ENCODE results near the gene USP3.
A peak's percentile ranks its signal among the peaks of the same experiment; 100 is the strongest.
"Not testable (repeated sequence)": the region's sequence is repeated elsewhere in the genome, so short reads cannot be mapped to it uniquely, and the experiment has no call there.

Gene USP3

DNA sequence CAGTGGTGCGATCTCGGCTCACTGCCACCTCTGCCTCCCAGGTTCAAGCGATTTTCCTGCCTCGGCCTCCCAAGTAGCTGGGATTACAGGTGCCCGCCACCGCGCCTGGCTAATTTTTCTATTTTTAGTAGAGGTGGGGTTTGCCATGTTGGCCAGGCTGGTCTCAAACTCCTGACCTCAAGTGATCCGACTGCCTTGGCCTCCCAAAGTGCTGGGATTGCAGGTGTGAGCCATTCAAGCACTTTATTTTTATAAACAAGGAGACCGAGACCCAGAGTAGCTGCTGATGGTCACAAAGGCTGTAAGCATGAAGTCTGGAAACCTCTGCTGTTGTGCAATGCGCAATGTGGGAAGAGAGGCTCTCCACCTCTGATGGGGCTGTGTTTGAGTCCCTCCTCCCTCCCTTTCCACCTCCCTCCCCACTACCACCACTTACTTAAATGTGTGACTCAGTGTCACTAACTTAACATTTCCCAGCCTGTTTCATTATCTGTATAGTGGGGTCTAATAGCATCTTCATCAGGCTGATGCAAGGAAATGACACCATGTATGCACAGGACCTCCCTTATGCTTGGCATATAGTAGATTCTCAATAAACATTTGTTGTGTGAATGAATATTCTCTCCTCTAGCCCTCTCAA, 16.5 kb upstream of the USP3 start:
- not testable (repeated sequence) for ATAC-seq; DNase-seq (ENCODE audit: low spot score in 2 of 2); H3K36me3 Mint-ChIP-seq; H3K9me3 Mint-ChIP-seq
- Mint-ChIP-seq H3K4me3 (peak overlapping the region; percentile 56), H3K4me1 (peaks cover 31% of the 10 kb centered on the region), H3K27ac (peak overlapping the region; percentile 60)

DNA sequence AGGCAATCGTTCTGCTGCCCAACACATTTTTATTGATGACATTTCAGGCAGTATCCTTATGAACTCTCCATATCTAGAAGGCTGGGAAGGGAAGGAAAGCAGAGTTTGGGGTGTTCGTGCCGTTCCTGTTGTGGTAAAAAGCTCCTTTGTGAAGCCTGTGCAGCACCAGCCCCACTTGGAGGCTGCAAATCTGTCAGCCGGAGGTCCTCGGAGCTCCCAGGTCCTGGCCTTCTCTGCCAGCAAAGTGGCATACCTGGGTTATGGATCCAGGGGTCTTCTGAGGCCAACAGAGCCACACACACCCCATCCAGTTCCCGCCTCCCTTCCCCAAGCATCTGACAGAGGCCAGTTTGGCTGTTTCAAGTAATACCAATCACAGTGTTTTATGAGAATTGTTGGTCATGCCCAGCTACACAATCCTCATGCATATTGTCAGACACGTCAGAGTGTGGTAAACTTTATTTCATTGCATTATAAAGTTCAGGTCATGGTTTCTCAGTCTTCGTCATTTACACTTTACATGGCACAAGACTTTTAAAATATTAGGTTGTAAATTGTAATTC, 15.9 kb upstream of the USP3 start:
- H3K27ac Mint-ChIP-seq: no peak overlapping the region

DNA sequence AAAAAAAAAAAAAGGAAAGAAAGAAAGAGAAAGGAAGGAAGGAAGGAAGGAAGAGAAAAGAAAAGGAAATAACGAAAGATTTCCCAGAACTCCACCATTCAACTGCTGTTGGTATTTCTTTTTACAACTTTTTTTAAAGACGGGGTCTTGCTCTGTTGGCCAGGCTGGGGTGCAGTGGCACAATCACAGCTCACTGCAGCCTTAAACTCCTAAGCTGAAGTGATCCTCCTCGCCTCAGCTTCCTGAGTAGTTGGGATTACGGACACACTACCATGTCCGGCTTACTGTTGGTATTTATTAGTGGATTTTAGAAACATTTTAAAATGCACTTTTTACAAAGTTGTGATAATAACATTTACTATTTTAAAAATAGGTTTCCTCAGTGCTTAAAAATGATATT, 15.0 kb upstream of the USP3 start:
- Mint-ChIP-seq H3K4me1 (peaks cover 34% of the 10 kb centered on the region), H3K4me3 (no peak overlapping the region), H3K9me3 (no peaks in the 10 kb centered on the region), H3K36me3 (no peaks in the 10 kb centered on the region), H3K27ac (no peak overlapping the region)
- DNase-seq (ENCODE audit: low spot score in 2 of 2) (no peak), ATAC-seq (no peak)

More for the DNA sequence above, 15.9 kb upstream of the USP3 start:
- H3K9me3 Mint-ChIP-seq: no peaks in the 10 kb centered on the region
- no peaks in the 10 kb centered on the region for H3K36me3 Mint-ChIP-seq
- ATAC-seq (no peak), DNase-seq (ENCODE audit: low spot score in 2 of 2) (no peak)
- H3K4me1 Mint-ChIP-seq: peaks cover 34% of the 10 kb centered on the region
- no peak overlapping the region for H3K4me3 Mint-ChIP-seq

DNA sequence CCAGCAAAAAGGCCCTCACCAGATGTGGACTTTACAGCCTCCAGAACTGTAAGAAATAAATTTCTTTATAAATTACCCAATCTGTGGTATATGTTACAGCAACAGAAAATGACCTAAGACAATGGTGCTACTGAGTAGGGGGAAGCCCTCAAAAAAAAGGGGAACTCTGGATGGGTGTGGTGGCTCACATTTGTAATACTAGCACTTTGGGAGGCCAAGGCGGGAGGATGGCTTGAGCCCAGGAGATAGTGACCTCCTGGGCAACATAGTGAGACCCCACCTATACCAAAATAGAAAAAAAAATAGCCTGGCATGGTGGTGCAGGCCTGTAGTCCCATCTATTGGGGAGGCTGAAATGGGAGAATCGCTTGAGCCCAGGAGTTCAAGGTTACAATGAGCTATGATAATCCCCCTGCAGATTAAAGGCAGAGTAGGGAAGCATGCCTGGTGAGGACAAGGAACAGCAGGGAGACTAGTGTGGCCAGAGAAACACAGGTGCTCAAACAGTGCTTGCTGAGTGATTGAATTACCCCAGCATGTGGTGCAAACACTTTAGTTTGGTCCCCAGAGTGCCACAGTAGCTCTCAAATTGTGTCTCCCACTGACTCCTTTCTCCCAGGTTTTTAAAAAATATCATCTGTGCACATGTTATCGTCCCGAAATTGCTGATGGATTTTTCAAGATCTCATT, 13.9 kb upstream of the USP3 start:
- Mint-ChIP-seq H3K27ac (peak overlapping the region; percentile 72), H3K9me3 (no peaks in the 10 kb centered on the region), H3K4me3 (no peak overlapping the region), H3K36me3 (no peaks in the 10 kb centered on the region), H3K4me1 (peaks cover 35% of the 10 kb centered on the region)
- DNase-seq (ENCODE audit: low spot score in 2 of 2) (no peak), ATAC-seq (no peak)

DNA sequence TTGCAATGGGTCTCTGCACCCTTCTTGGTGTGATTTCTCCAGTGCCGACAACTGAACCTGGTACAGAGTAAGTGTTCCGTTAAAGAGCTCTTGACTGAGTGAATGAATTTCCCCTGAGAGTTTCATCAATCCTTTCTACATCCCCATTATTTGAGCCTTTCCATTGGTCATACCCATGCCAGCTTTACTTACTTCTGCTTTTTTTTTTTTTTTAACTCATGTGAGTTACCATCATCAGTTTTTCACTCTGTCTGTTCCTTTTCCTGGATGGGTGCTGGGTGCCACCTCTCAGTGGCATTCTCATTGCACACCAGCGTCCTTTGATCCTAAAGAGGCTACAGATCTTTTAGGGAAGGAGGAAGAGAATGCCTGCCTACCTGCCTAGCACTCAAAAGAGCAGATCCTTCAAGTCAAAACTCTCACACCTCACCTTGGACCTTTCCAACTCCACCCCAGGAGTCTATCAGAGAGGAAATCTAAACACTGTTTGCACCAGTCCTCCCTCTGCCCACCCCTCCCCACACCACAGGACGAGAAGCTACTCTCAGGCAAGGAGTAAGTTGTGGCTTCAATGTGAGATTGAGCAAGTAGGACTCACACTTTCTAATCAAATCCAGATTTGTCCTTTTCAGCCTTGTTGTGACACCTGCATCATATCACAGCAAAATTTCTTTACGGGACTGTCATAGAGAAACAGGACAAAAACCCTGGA, 13.1 kb upstream of the USP3 start:
- no peak overlapping the region for H3K4me3 Mint-ChIP-seq
- peak overlapping the region; percentile 72 for H3K27ac Mint-ChIP-seq
- H3K4me1 Mint-ChIP-seq: peaks cover 35% of the 10 kb centered on the region
- no peaks in the 10 kb centered on the region for H3K36me3 Mint-ChIP-seq
- H3K9me3 Mint-ChIP-seq: no peaks in the 10 kb centered on the region
- ATAC-seq (no peak), DNase-seq (ENCODE audit: low spot score in 2 of 2) (no peak)

DNA sequence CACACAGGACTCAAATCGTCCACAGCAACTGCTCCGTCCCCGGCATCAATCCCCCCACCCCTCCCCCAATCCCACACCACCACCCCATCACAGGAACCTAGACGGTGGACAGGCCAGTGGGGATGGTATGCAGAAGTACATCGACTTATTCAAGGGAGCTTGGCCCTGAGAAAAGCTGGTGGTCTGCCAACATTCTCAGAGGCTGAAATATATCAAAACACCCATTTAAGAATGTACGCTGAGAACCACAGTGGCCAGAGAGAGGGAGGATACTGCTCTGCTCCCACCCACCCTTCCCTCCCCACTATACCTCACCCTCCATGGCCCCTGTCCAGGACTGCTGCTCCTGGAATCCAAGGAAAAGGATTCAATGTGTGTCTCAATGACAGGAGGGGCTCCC, 12.4 kb upstream of the USP3 start:
- no peaks in the 10 kb centered on the region for H3K36me3 Mint-ChIP-seq
- H3K4me1 Mint-ChIP-seq: peaks cover 35% of the 10 kb centered on the region
- H3K27ac Mint-ChIP-seq: no peak overlapping the region
- ATAC-seq (no peak), DNase-seq (ENCODE audit: low spot score in 2 of 2) (no peak)
- H3K4me3 Mint-ChIP-seq: no peak overlapping the region
- no peaks in the 10 kb centered on the region for H3K9me3 Mint-ChIP-seq

DNA sequence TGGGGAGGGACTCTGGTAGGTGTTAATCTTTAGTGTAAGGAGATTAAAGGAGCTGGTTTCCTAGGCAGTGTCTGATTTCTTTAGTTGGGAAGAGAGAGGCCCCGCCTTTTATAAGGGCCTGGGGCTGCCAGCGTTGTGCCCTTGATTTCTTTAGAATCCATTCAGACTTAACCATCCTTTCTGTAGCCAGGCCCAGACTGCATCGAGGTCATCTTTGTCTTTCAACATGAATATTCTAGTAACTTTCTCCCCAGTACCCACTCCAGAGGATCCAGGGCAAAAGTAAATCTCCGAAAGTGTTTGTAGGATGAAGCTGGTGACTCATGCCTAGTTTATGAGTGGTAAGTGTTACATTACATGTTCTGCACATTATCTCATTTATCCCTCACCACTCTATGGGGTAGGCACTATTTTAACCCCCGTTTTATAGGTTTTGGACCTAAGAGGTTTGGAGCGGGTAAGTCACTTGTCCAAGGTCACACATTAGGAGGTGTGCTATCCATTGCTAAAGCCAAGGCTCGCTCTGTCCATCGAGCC, 11.8 kb upstream of the USP3 start:
- DNase-seq (ENCODE audit: low spot score in 2 of 2) (no peak), ATAC-seq (no peak)
- peak overlapping the region; percentile 38 for H3K27ac Mint-ChIP-seq
- peaks cover 28% of the 10 kb centered on the region for H3K4me1 Mint-ChIP-seq
- H3K4me3 Mint-ChIP-seq: no peak overlapping the region
- H3K36me3 Mint-ChIP-seq: no peaks in the 10 kb centered on the region
- H3K9me3 Mint-ChIP-seq: no peaks in the 10 kb centered on the region

DNA sequence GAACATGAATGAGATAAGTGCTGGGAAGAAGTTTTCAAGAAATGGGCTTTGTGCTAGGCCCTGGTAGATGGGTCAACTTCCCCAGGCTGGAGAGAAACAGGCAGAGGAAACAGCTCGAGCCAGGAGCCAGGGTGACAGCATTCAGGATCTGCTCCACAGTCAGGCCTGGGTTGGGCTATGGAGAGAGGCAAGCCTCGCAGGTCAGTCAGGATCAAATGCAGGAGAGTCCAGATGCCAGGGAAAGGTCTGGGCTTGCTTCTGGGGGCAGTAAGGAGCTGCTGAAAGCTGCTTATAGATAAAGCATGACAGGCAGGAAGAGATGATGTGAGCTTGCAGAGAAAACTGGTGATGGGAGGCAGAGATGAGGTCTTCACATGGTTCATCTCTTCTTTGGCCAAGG, 11.0 kb upstream of the USP3 start:
- Mint-ChIP-seq H3K36me3 (no peaks in the 10 kb centered on the region), H3K27ac (peak overlapping the region; percentile 38), H3K9me3 (no peaks in the 10 kb centered on the region), H3K4me3 (no peak overlapping the region), H3K4me1 (peaks cover 28% of the 10 kb centered on the region)
- DNase-seq (ENCODE audit: low spot score in 2 of 2): peak in 1 of 2 donors; percentile 45
- no peak for ATAC-seq

DNA sequence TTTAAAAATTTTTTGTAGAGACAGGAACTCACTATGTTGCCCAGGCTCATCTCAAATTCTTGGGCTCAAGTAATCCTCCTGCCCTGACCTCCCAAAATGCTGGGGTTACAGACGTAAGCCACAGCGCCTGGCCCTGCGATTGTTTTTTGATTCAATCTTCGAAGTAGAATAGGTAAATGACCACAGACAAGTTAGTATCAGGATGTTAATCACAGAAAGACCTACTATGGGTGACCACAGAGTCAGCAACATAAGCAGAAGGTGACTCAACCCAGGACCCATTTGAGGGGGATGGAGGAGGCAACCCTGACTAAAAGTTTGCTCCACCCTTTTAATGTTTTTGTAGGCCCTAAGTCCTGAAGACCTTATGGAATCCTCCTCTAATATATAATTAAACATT, 10.0 kb upstream of the USP3 start:
- Mint-ChIP-seq H3K27ac (no peak overlapping the region), H3K4me1 (peaks cover 34% of the 10 kb centered on the region), H3K4me3 (peak overlapping the region; percentile 39), H3K36me3 (no peaks in the 10 kb centered on the region), H3K9me3 (no peaks in the 10 kb centered on the region)
- DNase-seq (ENCODE audit: low spot score in 2 of 2) (peak in 1 of 2 donors; percentile 67), ATAC-seq (peak; percentile 78)

DNA sequence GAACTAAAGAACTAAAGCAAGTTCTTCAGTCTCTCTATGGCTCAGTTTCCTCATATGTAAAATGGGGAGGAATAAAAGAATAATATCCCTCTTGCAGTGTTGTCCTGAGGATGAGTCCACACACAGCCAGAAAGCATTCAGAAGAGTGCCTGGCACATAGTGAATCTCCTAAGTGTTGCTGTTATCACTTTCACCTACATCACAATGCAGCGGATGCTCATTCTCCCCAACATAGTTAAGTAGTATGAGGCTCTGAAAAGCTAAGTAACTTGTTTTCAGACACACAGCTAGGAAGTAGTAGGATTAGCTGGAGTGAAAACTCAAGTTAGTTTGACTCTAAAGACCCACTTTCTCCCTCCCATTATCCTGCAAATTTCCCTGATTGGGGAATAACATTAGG, 9.1 kb upstream of the USP3 start:
- ATAC-seq (no peak), DNase-seq (ENCODE audit: low spot score in 2 of 2) (peak in 1 of 2 donors; percentile 46)
- H3K36me3 Mint-ChIP-seq: no peaks in the 10 kb centered on the region
- H3K4me3 Mint-ChIP-seq: peak overlapping the region; percentile 10
- peaks cover 42% of the 10 kb centered on the region for H3K4me1 Mint-ChIP-seq
- no peak overlapping the region for H3K27ac Mint-ChIP-seq
- H3K9me3 Mint-ChIP-seq: no peaks in the 10 kb centered on the region

DNA sequence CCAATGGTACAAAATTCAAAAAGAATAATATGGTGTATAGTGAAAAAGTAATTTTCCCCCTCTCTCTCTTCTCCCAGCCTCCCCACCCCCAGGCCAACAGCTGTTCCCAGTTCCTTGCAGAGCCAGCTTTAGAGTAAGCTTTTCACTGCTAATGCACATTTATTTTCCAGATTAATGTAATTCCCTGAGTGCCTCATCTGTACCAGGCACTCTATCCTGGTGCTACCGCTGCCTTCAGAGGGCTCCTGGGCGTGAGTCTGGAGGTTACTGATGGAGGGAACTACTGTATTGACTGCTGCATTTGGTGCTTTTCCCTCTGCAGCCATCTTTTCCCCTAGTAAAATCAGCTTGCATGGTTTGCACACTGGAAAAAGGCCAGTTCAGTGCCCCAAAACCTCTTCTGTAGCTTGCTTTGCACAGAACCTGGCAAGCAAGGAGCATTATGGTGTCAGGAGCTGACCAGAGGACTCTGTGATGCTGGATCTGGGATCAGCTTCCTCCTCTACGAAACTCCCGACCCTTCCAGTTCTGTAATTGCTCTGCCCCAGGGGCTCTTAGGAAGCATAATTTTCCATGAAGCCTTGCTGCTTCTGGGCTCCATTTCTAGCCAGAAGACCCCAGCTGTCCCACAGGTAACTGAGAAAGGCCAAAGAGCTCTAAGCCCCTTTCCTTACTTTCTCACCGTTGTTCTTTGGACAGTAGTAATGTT, 8.5 kb upstream of the USP3 start:
- H3K9me3 Mint-ChIP-seq: no peaks in the 10 kb centered on the region
- no peak overlapping the region for H3K4me3 Mint-ChIP-seq
- no peak overlapping the region for H3K27ac Mint-ChIP-seq
- H3K4me1 Mint-ChIP-seq: peaks cover 47% of the 10 kb centered on the region
- H3K36me3 Mint-ChIP-seq: no peaks in the 10 kb centered on the region
- ATAC-seq (no peak), DNase-seq (ENCODE audit: low spot score in 2 of 2) (peak in 1 of 2 donors; percentile 47)

DNA sequence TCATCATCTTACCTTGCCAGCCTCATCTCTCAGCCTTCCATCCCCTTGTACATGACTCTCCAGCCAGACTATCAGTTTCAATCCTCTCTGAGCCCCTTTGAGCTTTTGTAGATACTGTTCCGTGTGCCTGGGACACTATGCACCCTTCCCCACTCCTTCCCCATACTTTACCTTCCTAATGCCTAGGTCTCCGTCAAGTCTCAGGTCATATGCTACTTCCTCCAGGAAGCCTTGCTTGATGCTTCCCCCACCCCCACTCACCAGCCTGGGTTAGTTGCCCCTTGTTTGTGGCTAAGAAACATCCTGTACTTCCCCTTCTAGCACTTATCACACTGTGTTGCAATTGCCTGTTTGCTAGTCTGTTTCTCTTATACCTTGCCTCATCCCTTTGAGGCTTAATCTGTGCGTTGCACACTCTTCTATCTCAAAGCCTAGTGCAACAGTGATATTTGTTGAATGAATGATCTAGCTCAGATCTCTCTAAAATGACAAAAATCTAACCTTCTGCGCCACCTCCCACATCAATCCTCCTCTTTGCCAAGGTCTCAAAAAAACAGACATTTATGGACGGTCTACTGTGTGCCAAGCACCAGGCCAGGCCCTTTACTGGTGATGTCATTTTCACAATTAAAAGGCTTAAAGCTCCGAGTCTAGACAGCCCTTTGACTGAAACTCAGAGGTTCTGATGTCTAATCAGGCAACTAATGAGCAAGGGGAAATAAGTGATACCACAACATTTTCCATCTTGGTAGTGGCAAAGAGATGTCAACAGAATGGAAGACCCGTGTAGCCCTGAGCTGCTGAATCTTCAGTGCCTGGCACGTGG, 6.5 kb upstream of the USP3 start:
- peaks cover 58% of the 10 kb centered on the region for H3K4me1 Mint-ChIP-seq
- H3K36me3 Mint-ChIP-seq: peaks cover 11% of the 10 kb centered on the region
- H3K27ac Mint-ChIP-seq: no peak overlapping the region
- no peak overlapping the region for H3K4me3 Mint-ChIP-seq
- no peaks in the 10 kb centered on the region for H3K9me3 Mint-ChIP-seq
- peak in 1 of 2 donors; percentile 80 for DNase-seq (ENCODE audit: low spot score in 2 of 2)
- peak; percentile 71 for ATAC-seq

DNA sequence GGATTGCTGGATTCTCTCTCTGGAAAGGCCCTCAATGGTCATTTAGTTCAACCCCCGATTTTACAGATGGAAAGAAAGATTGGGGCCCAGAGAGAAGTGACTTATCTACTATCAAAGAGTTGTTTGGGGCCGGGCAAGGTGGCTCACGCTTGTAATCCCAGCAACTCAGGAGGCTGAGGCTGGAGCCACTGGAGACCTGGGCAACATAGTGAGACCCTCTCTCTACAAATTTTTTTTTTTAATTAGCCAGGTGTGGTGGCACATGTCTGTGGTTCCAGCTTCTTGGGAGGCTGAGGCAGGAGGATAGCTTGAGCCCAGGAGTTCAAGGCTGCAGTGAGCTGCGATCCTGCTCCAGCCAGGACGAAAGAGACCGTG, 5.2 kb upstream of the USP3 start:
- ATAC-seq: no peak
- peaks cover 24% of the 10 kb centered on the region for H3K36me3 Mint-ChIP-seq
- no peaks in the 10 kb centered on the region for H3K9me3 Mint-ChIP-seq
- no peak overlapping the region for H3K4me3 Mint-ChIP-seq
- no peak for DNase-seq (ENCODE audit: low spot score in 2 of 2)
- H3K27ac Mint-ChIP-seq: no peak overlapping the region
- H3K4me1 Mint-ChIP-seq: peaks cover 55% of the 10 kb centered on the region

DNA sequence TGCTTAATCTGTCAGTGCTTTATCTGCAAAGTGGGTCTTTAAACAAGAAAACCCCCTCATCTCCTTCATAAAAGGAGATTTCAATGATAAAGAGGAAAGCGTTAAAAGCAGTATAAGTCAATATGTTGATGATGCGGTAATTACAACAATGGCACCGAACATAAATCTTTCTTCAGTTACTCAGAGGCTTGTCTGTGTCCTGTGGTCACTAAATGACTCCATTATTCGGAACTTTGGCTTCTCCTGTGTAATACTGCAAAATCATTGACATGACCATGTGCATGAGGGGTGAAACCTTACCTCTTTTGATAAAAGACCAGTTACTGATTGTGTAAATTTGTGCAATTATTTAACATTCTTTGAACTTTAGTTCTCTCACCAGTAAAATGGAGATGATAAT, 4.8 kb upstream of the USP3 start:
- peaks cover 50% of the 10 kb centered on the region for H3K4me1 Mint-ChIP-seq
- no peaks in the 10 kb centered on the region for H3K9me3 Mint-ChIP-seq
- ATAC-seq (no peak), DNase-seq (ENCODE audit: low spot score in 2 of 2) (no peak)
- H3K36me3 Mint-ChIP-seq: peaks cover 24% of the 10 kb centered on the region
- peak overlapping the region; percentile 87 for H3K4me3 Mint-ChIP-seq
- no peak overlapping the region for H3K27ac Mint-ChIP-seq
